GM12878 (cell line): Measurements from ENCODE around the gene FAM50A. TPM values are rescaled to one million over a fixed set of nuclear protein-coding genes. Genes with fewer than 3 reads are reported as not detected.

ENCODE experiments used
- BMI1 ChIP-seq: fragments of 450-650 bp; IDR thresholded peaks from 2 replicates; pipeline ENCODE4 v1.6.1; 2016; ENCODE audit warnings: mild to moderate bottlenecking, moderate library complexity, borderline replicate concordance
- EGR1 ChIP-seq, 2 experiments: IDR thresholded peaks; 1 replicate in 1 of 2; 2 replicates in 1 of 2; pipeline ENCODE4 v1.6.1; 2011 to 2012; ENCODE audit warnings: low read depth in 2 of 2, low read length in 2 of 2, borderline replicate concordance in 1 of 2, mild to moderate bottlenecking in 1 of 2, moderate library complexity in 1 of 2
- RELA ChIP-seq: fragments of 450-650 bp; IDR thresholded peaks from 2 replicates; pipeline ENCODE4 v1.8.0; 2014; ENCODE audit warnings: borderline replicate concordance; ENCODE audit not compliant: partially characterized antibody
- RELB ChIP-seq: fragments of 450-650 bp; IDR thresholded peaks from 2 replicates; pipeline ENCODE4 v1.6.1; 2017; ENCODE audit warnings: low read depth, mild to moderate bottlenecking, moderate library complexity
- ZNF687 ChIP-seq: fragments of 450-650 bp; IDR thresholded peaks from 2 replicates; pipeline ENCODE4 v1.6.1; 2017; ENCODE audit warnings: mild to moderate bottlenecking, moderate library complexity
- polyA plus RNA-seq, 11 experiments: library from polyadenylated mRNA; depleted of rRNA in 4 of 11; unstranded in 6 of 11; stranded (reverse) in 5 of 11; fragments of >200 nt; fragmentation: Nextera tagmentation in 4 of 11; fragmentation: Illumina TruSeq in 1 of 11; extraction: Ambion mirVana in 4 of 11; extraction: Trizol in 1 of 11; gene quantifications; 1 replicate in 1 of 11; 2 replicates in 10 of 11; pipeline versions ENCODE4 v1.2.1 to v1.2.3, GENCODE V29; 2011 to 2016; ENCODE audit warnings: inconsistent platforms in 2 of 11, missing spikeins in 2 of 11, low read depth in 1 of 11
- total RNA-seq, 4 experiments: library from RNA; depleted of rRNA in 3 of 4; stranded (reverse); fragments of >200 nt in 3 of 4; fragmentation: Illumina TruSeq in 1 of 4; extraction: Trizol in 1 of 4; gene quantifications; 2 replicates each; pipeline versions ENCODE4 v1.2.1 to v1.2.3, GENCODE V29; 2013 to 2021

Gene FAM50A
- total and polyA plus RNA-seq, 10 of the 15 experiments (the other 5 are each of a cell fraction or from before 2014, with no cell fraction given): 4.2 to 46.7 (median 34.6) TPM

- peak; percentile 61 for TF ChIP-seq ZNF687
- 0 out of 2 replicates have a peak, but pooled peaks have one; percentile 32 for TF ChIP-seq BMI1
- peak; percentile 35 to 81 for TF ChIP-seq EGR1 (IDR thresholded peaks at IDR 0.05; ENCODE audit: borderline replicate concordance in 1 of 2, low read depth in 2 of 2, low read length in 2 of 2)
- 0 out of 2 replicates have a peak, but pooled peaks have one; percentile 10 for TF ChIP-seq RELB
- TF ChIP-seq RELA: no peak
- TF ChIP-seq, all 136 proteins: peak for 47
Observed at GRCh38 chrX:154397888-154398667, 45.9 kb upstream of the FAM50A start, which contains the start of gene RPL10 (continued).
